PC-3 (cell line): Measurements from ENCODE around the gene LARP4B. TPM values are rescaled to one million over a fixed set of nuclear protein-coding genes. Genes with fewer than 3 reads are reported as not detected.

Experiments
- ATAC-seq: fragments of 200-7000 bp; cut with Tn5 transposase; 2 replicates; pipeline ENCODE4 v1.9.1; 2020; ENCODE audit warnings: mild to moderate bottlenecking, moderate library complexity
- BruUV-seq: library from RNA; stranded (reverse); fragments of 400-500 nt; replicated peaks from 2 replicates; lab custom pipeline; 2021; lab: Mats Ljungman, UMichigan
- CTCF ChIA-PET: fragments of 300-600 bp; sonication (Branson Sonifier 250); formaldehyde crosslinking; loops from one replicate; lab custom pipeline; 2022; ENCODE audit warnings: antibody characterized with exemption; lab: Charles Lee
- POLR2A ChIA-PET: fragments of 300-600 bp; sonication (Branson Sonifier 250); formaldehyde crosslinking; loops from one replicate; lab custom pipeline; 2022; ENCODE audit warnings: antibody characterized with exemption; ENCODE audit not compliant: unreplicated experiment; lab: Charles Lee
- DNase-seq: peaks from one replicate; pipeline ENCODE4 v3.0.0-alpha.2; 2015
- H2AFZ ChIP-seq: fragments of 300-600 bp; sonication (generic); 2 replicates; pipeline ENCODE4 v1.6.0; 2016; ENCODE audit warnings: antibody characterized with exemption, low read length
- H3F3A ChIP-seq: fragments of 300-600 bp; sonication (generic); one replicate; pipeline ENCODE4 v1.6.0; 2017; ENCODE audit warnings: antibody characterized with exemption, low read length, control low read depth, mild to moderate bottlenecking; ENCODE audit not compliant: unreplicated experiment
- H3K27ac ChIP-seq: fragments of 300-600 bp; sonication (generic); 2 replicates; pipeline ENCODE4 v1.5.1; 2016; ENCODE audit warnings: mild to moderate bottlenecking, low read length
- H3K27me3 ChIP-seq: fragments of 300-600 bp; sonication (generic); 2 replicates; pipeline ENCODE4 v1.6.1; 2016; ENCODE audit warnings: low read length, mixed read lengths
- H3K36me3 ChIP-seq: fragments of 300-600 bp; sonication (generic); 2 replicates; pipeline ENCODE4 v1.6.1; 2016; ENCODE audit warnings: low read depth, mixed run types, low read length, mixed read lengths
- H3K4me1 ChIP-seq: fragments of 300-600 bp; sonication (generic); 2 replicates; pipeline ENCODE4 v1.5.1; 2016; ENCODE audit warnings: low read length; ENCODE audit not compliant: insufficient read depth
- H3K4me2 ChIP-seq: fragments of 300-600 bp; sonication (generic); 2 replicates; pipeline ENCODE4 v1.6.0; 2016; ENCODE audit warnings: low read length
- H3K4me3 ChIP-seq: fragments of 300-600 bp; sonication (generic); 2 replicates; pipeline ENCODE4 v1.5.1; 2016; ENCODE audit warnings: mild to moderate bottlenecking, low read length, mixed read lengths
- H3K79me2 ChIP-seq: fragments of 300-600 bp; sonication (generic); 2 replicates; pipeline ENCODE4 v1.6.1; 2017; ENCODE audit warnings: low read length, mixed read lengths
- H3K9ac ChIP-seq: fragments of 300-600 bp; sonication (generic); 2 replicates; pipeline ENCODE4 v1.6.0; 2016; ENCODE audit warnings: mild to moderate bottlenecking, low read length
- H3K9me2 ChIP-seq: fragments of 300-600 bp; sonication (generic); replicated peaks from 2 replicates; pipeline ENCODE4 v1.6.1; 2016; ENCODE audit warnings: mixed run types, low read length, mixed read lengths
- H3K9me3 ChIP-seq: fragments of 300-600 bp; sonication (generic); 2 replicates; pipeline ENCODE4 v1.6.1; 2016; ENCODE audit warnings: low read length, mixed read lengths
- H4K20me1 ChIP-seq: fragments of 300-600 bp; sonication (generic); 2 replicates; pipeline ENCODE4 v1.6.1; 2016; ENCODE audit warnings: low read length, mixed read lengths
- EZH2 ChIP-seq: fragments of 300-600 bp; sonication (generic); IDR thresholded peaks from one replicate; pipeline ENCODE4 v1.6.1; 2017; ENCODE audit warnings: antibody characterized with exemption, mild to moderate bottlenecking, low read length; ENCODE audit not compliant: unreplicated experiment
- EZH2phosphoT487 ChIP-seq: fragments of 300-600 bp; sonication (generic); IDR thresholded peaks from 2 replicates; pipeline ENCODE4 v1.6.1; 2018; ENCODE audit warnings: mild to moderate bottlenecking, antibody characterized with exemption, low read length, borderline replicate concordance
- intact Hi-C: fragments of 100-400 bp; cut with micrococcal nuclease; formaldehyde crosslinking; loops from 2 replicates; pipeline ENCODE4 v1.9.0; 2023
- total RNA-seq: library from RNA; depleted of rRNA; stranded (reverse); fragments of >200 nt; gene quantifications from 2 replicates; pipeline ENCODE4 v1.2.3, GENCODE V29; 2014
- TF ChIP-seq, protein P1 (sequence below): fragments of 300-600 bp; sonication (generic); conservative IDR thresholded peaks from 2 replicates; pipeline ENCODE4 v1.5.1; 2017; ENCODE audit warnings: antibody characterized with exemption, low read depth, mild to moderate bottlenecking, low read length

The LARP4B gene
- total RNA-seq, 1 experiment from 2014 or later: 33.9 TPM

DNA sequence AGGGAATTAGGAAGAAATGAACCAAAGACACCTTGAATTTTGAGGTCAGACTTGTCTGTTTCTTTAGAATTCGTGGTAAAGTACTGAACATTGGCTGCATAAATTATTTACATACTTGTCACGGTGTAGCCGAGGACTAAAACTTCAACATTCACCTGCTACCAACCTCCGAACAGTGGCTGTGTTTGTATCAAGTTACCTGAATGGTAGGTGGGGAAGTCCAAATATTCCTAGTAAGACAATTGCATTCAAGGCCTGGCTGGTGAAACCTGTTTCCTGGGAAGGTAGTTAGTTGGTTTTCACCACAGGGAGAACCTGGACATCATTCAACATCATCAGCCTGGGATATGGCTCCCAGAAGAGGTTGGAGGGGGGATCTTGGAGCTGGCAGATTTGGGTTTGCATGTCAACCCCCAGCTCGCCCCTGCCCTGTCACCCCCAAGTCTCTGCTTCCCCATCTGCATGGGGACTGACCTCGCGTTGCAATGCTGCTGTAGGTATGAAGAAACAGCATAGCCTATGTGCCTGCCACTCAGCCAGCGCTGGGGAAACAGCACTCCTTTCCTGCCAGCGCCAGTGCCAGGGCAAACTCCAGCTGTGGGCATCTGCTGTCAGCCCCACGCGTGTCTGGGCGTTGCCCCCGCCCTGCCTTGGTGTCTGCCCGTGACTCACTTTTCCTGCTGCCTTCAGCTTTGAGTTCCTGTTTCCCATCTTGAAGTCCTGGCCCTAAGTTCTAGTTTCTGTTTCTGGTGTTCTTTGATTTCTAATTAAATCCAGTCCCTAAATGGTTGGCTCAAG lies 12.7 kb upstream of the LARP4B start:
- intact Hi-C loops: no loop called here
- Histone ChIP-seq H3K4me2 (no peak overlapping the region), H3K9ac (no peak overlapping the region), H4K20me1 (no peaks in the 10 kb centered on the region), H3K9me2 (no peaks in the 10 kb centered on the region), H3K4me3 (no peak overlapping the region), H3F3A (no peaks in the 10 kb centered on the region), H3K9me3 (no peaks in the 10 kb centered on the region), H3K36me3 (no peaks in the 10 kb centered on the region), H3K4me1 (no peaks in the 10 kb centered on the region), H3K79me2 (no peaks in the 10 kb centered on the region), H3K27ac (no peak overlapping the region), H2AFZ (no peak overlapping the region), H3K27me3 (no peaks in the 10 kb centered on the region)
- DNase-seq (no peak), ATAC-seq (peak; percentile 37; the same call in 1 of the 2 replicates)
- POLR2A ChIA-PET: no interaction called here
- no TSS peak for BruUV-seq
- TF ChIP-seq, protein P1, sequence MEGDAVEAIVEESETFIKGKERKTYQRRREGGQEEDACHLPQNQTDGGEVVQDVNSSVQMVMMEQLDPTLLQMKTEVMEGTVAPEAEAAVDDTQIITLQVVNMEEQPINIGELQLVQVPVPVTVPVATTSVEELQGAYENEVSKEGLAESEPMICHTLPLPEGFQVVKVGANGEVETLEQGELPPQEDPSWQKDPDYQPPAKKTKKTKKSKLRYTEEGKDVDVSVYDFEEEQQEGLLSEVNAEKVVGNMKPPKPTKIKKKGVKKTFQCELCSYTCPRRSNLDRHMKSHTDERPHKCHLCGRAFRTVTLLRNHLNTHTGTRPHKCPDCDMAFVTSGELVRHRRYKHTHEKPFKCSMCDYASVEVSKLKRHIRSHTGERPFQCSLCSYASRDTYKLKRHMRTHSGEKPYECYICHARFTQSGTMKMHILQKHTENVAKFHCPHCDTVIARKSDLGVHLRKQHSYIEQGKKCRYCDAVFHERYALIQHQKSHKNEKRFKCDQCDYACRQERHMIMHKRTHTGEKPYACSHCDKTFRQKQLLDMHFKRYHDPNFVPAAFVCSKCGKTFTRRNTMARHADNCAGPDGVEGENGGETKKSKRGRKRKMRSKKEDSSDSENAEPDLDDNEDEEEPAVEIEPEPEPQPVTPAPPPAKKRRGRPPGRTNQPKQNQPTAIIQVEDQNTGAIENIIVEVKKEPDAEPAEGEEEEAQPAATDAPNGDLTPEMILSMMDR: no peak
- TF ChIP-seq EZH2 (no peak), EZH2phosphoT487 (no peak)
- CTCF ChIA-PET: no interaction called here

DNA sequence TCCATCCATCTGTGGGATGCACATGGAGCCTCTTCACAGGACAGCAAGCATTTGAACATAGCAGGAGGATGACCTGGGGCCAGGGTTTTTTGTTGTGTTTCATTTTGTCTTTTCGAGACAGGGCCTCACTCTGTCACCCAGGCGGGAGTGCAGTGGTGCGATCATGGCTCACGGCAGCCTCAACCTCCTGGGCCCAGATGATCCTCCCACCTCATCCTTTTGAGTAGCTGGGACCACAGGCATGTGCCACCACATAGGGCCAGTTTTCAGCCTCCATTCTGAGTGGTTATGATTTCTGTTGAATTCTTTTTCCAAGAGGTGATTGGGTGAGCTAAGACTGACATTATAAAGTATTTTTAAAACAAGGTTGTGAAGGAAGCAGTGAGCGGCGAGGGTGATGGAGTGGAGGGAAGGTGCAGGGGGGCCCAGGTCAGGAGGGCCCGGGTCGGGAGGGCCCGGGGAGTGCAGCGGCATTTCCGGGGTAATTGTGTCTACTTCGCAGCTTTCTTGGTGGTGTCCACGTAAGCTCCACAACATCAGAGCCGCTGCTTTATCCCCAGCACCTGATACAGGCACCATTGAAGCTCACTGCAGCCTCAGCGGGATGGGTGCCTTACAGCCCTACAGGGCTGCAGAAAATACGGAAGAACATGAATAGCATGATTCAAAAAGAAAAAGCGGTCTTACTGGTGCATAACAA lies 12.0 kb upstream of the LARP4B start:
- ATAC-seq (no peak), DNase-seq (no peak)
- ChIA-PET CTCF (no interaction called here), POLR2A (no interaction called here)
- TF ChIP-seq, protein P1: no peak
- TF ChIP-seq EZH2phosphoT487 (no peak), EZH2 (no peak)
- Histone ChIP-seq H3K27me3 (no peaks in the 10 kb centered on the region), H3K27ac (no peak overlapping the region), H3K9me3 (no peaks in the 10 kb centered on the region), H4K20me1 (no peaks in the 10 kb centered on the region), H3K4me3 (no peak overlapping the region), H3K36me3 (no peaks in the 10 kb centered on the region), H3K9me2 (no peaks in the 10 kb centered on the region), H3F3A (no peaks in the 10 kb centered on the region), H3K9ac (no peak overlapping the region), H3K4me2 (no peak overlapping the region), H3K79me2 (no peaks in the 10 kb centered on the region), H3K4me1 (no peaks in the 10 kb centered on the region), H2AFZ (no peak overlapping the region)
- BruUV-seq: no TSS peak
- intact Hi-C loops: no loop called here
